Sigmoid colon (tissue), 7 donors: ENCODE data around the gene TRIML2. TPM values are rescaled to one million over a fixed set of nuclear protein-coding genes. Genes with fewer than 3 reads are reported as not detected.

Experiments
- DNase-seq: peaks from one replicate; pipeline ENCODE4 v3.0.0-alpha.2; 2019
- H3K27ac ChIP-seq, 4 donors: fragments of 200-600 bp; sonication (generic); one replicate each; pipeline ENCODE4 v1.5.1; 2016 to 2019; ENCODE audit warnings: mild to moderate bottlenecking in 1 of 4
- H3K27me3 ChIP-seq, 3 donors: fragments of 200-600 bp; sonication (generic); one replicate each; pipeline ENCODE4 v1.5.1; 2019; ENCODE audit warnings: mild to moderate bottlenecking in 1 of 3
- H3K36me3 ChIP-seq, 4 donors: fragments of 200-600 bp; sonication (generic); one replicate each; pipeline ENCODE4 v1.5.1; 2016 to 2019
- H3K4me1 ChIP-seq, 4 donors: fragments of 200-600 bp; sonication (generic); one replicate each; pipeline ENCODE4 v1.5.1; 2017 to 2019
- H3K4me3 ChIP-seq, 4 donors: fragments of 200-600 bp; sonication (generic); one replicate each; pipeline ENCODE4 v1.5.1; 2017 to 2019; ENCODE audit warnings: mild to moderate bottlenecking in 2 of 4, moderate library complexity in 1 of 4
- H3K9me3 ChIP-seq, 4 donors: fragments of 200-600 bp in 3 of 4; sonication (generic) in 3 of 4; one replicate each; pipeline versions ENCODE4 v1.5.1 to v1.6.1; 2013 to 2019
- CTCF ChIP-seq, 4 experiments: fragments of 450-650 bp in 3 of 4; fragments of 200-600 bp in 1 of 4; IDR thresholded peaks; one replicate each; pipeline ENCODE4 v1.5.1; 2016 to 2019; ENCODE audit warnings: antibody characterized with exemption in 4 of 4, mild to moderate bottlenecking in 3 of 4, moderate library complexity in 2 of 4
- EP300 ChIP-seq, 4 donors: sonication (generic); formaldehyde crosslinking; IDR thresholded peaks; one replicate each; pipeline ENCODE4 v1.6.1; 2017; ENCODE audit warnings: antibody characterized with exemption in 4 of 4
- POLR2A ChIP-seq, 2 donors: fragments of 450-650 bp; IDR thresholded peaks; one replicate each; pipeline ENCODE4 v1.6.1; 2016; ENCODE audit warnings: antibody characterized with exemption in 2 of 2, mild to moderate bottlenecking in 2 of 2, moderate library complexity in 2 of 2
- POLR2AphosphoS5 ChIP-seq, 4 donors: sonication (generic); formaldehyde crosslinking; IDR thresholded peaks; one replicate each; pipeline ENCODE4 v1.6.1; 2017; ENCODE audit warnings: antibody characterized with exemption in 4 of 4
- WGBS, 2 donors: extraction: QIAGEN DNeasy Blood & Tissue Kit; methylation state at CpG; one replicate each; pipeline ENCODE4 v1.1.7; 2013; 5-methylcytosine and 5-hydroxymethylcytosine counted together
- intact Hi-C: fragments of 100-400 bp; cut with DNase I; formaldehyde crosslinking; loops from one replicate; pipeline ENCODE4 v1.15.1; 2023
- polyA plus RNA-seq, 3 donors: library from polyadenylated mRNA; stranded (reverse); fragments of 200-250 nt; gene quantifications; one replicate each; pipeline ENCODE4 v1.2.3, GENCODE V29; 2013
- small RNA-seq, 3 donors: library from RNA; depleted of rRNA; stranded (forward); fragments of <200 nt; gene quantifications; one replicate each; pipeline ENCODE3, GENCODE V24; 2016
- total RNA-seq, 4 donors: library from RNA; depleted of rRNA; stranded (reverse); fragments of >200 nt; gene quantifications; one replicate each; pipeline ENCODE4 v1.1.0, GENCODE V29; 2016
- donor health status: healthy with polysubstance abuse.
- donor health status: Bipolar disorder and iron deficiency.
- donor health status: healthy.

The TRIML2 gene
- total and polyA plus RNA-seq, 7 donors = not detected

- no peak overlapping the region for H3K27ac ChIP-seq
- TF ChIP-seq CTCF (IDR thresholded peaks at IDR 0.05) (no peak), EP300 (IDR thresholded peaks at IDR 0.05) (no peak), POLR2AphosphoS5 (IDR thresholded peaks at IDR 0.05) (no peak), POLR2A (IDR thresholded peaks at IDR 0.05) (no peak)
- intact Hi-C loops = no loop called here
- DNase-seq = no peak
- H3K4me1 ChIP-seq = no peaks in the 10 kb centered on the region
- 87 to 91% methylated on average over 21 of the region's 21 CpGs for WGBS, 2 donors
- H3K4me3 ChIP-seq = no peak overlapping the region
- no peaks in the 10 kb centered on the region for H3K27me3 ChIP-seq
- no peaks in the 10 kb centered on the region for H3K36me3 ChIP-seq
- H3K9me3 ChIP-seq = no peaks in the 10 kb centered on the region
Observed at GRCh38 chr4:188041721-188042120, 67.7 kb downstream of the TRIML2 start.

Small RNAs within 50 kb of the gene (small RNA-seq; reads per million reads assigned to genes)
- gene RNU6-173P = 0 reads per million in 3 donors

Other genes starting within 250 kb of the TRIML2 start
- not detected for gene ZFP42, start 113.8 kb downstream of the TRIML2 start, total RNA-seq
- not detected for gene ZFP42, start 113.8 kb downstream of the TRIML2 start, polyA plus RNA-seq
- gene TRIML1, start 29.8 kb upstream of the TRIML2 start, total RNA-seq = not detected
- gene TRIML1, start 29.8 kb upstream of the TRIML2 start, polyA plus RNA-seq = not detected